T-helper 2 cell treated with Interferon-gamma antibody and Interleukin-4, amounts not matched to agents 5 μg/mL and 100 μg/mL, for 36 hours (primary cell): ENCODE data around the gene VEPH1.

ENCODE experiments used
- DNase-seq: peaks from one replicate; pipeline ENCODE4 v3.0.0; 2021; ENCODE audit warnings: low spot score
- H3K27ac Mint-ChIP-seq: one replicate; pipeline ENCODE4 v1.8.0; 2021; ENCODE audit warnings: mild to moderate bottlenecking, mixed read lengths
- H3K27me3 Mint-ChIP-seq: one replicate; pipeline ENCODE4 v1.8.0; 2021; ENCODE audit warnings: low read depth, mixed read lengths
- H3K36me3 Mint-ChIP-seq: one replicate; pipeline ENCODE4 v1.8.0; 2021; ENCODE audit warnings: low read depth, mixed read lengths
- H3K4me1 Mint-ChIP-seq: one replicate; pipeline ENCODE4 v1.8.0; 2021; ENCODE audit warnings: low read depth, mixed read lengths
- H3K4me3 Mint-ChIP-seq: one replicate; pipeline ENCODE4 v1.8.0; 2022; ENCODE audit warnings: mild to moderate bottlenecking, moderate library complexity, mixed read lengths
- H3K9me3 Mint-ChIP-seq: one replicate; pipeline ENCODE4 v1.8.0; 2021; ENCODE audit warnings: mixed read lengths

Gene VEPH1

DNA sequence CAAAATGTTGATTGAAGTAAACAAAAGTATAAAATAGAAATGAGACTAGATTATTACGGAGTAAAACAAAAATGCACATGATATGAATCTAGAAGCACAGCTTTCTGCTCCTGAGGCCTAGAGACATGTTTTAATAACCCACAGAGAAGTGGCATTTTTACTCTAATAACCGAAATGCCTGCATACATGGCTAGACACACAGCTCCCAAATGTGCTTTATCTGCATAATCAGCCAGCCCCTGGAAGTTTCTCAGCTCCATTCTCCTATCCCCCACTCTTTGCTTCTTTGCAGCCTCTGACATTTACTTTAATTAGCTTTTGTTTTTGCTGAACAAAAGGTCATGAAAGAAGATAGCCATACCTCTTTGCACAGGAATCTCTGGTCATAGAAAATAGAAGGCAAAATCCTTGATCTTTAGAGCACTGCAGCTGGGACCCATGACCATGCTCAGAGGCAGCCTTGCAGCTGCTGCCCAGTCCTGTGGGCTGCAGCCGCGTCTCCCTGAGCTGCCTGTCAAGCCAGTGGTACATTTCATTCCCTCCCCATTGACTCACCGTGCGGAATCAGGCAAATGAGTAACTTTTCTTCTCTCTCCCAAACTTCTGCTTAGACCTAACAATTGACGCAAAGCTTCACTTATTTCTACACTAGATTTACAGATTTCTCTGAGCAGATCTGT, at the start of gene VEPH1:
TSS of gene VEPH1 (minus strand) at position 501 of the 680 bp plus-strand sequence. CDS start 8,067 bp downstream, outside the sequence.
- peaks cover 26% of the 10 kb centered on the region for H3K27me3 Mint-ChIP-seq
- H3K9me3 Mint-ChIP-seq = no peaks in the 10 kb centered on the region
- no peak within 1 kb of the TSS for H3K4me3 Mint-ChIP-seq
- DNase-seq = no peak
- H3K27ac Mint-ChIP-seq = no peak within 1 kb of the TSS
- no peaks in the 10 kb centered on the region for H3K36me3 Mint-ChIP-seq
- H3K4me1 Mint-ChIP-seq = peaks cover 2% of the 10 kb centered on the region

DNA sequence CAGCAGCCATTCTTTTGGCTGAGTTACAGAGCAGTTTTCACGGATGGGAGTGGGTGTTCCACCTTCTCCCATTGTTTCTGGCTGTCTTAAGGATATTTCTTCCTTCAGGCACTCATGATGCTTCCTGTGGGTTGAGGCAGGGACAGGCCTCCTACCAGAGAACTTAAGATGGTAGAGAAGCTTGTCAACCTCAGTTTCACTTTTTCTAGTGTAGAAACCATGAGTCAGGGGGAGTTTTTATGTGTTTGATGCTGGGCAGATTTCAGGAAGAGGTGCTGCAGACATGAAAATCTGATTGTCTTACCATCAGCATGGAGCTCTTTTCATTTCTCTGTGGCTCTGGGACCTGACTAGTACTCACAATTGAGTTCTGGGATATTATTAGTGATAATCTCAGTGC, 48.7 kb upstream of the VEPH1 start:
- Mint-ChIP-seq H3K9me3 (peaks cover 15% of the 10 kb centered on the region), H3K27me3 (peaks cover 6% of the 10 kb centered on the region), H3K4me3 (no peak overlapping the region), H3K27ac (no peak overlapping the region), H3K36me3 (no peaks in the 10 kb centered on the region), H3K4me1 (peaks cover 4% of the 10 kb centered on the region)
- DNase-seq = no peak

DNA sequence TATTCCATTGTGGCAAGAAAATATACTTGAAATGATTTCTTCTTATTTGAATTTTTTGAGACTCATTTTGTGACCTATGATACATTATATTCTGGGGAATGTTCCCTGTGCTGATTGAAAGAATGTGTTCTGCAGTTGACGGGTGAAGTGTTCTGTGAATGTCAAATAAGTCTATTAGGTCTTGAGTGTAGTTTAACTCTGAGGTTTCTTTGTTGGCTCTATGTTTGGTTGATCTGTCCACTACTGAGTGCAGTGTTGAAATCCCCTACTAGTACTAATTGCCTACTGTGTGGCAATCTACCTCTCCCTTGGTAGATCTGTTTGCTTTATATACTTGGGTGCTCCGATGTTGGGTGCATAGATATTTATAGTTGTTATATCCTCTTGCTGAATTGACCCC, 46.3 kb upstream of the VEPH1 start:
- H3K9me3 Mint-ChIP-seq = peaks cover 15% of the 10 kb centered on the region
- peaks cover 4% of the 10 kb centered on the region for H3K27me3 Mint-ChIP-seq
- H3K4me3 Mint-ChIP-seq = no peak overlapping the region
- H3K27ac Mint-ChIP-seq = no peak overlapping the region
- no peak for DNase-seq
- peaks cover 4% of the 10 kb centered on the region for H3K4me1 Mint-ChIP-seq
- no peaks in the 10 kb centered on the region for H3K36me3 Mint-ChIP-seq

DNA sequence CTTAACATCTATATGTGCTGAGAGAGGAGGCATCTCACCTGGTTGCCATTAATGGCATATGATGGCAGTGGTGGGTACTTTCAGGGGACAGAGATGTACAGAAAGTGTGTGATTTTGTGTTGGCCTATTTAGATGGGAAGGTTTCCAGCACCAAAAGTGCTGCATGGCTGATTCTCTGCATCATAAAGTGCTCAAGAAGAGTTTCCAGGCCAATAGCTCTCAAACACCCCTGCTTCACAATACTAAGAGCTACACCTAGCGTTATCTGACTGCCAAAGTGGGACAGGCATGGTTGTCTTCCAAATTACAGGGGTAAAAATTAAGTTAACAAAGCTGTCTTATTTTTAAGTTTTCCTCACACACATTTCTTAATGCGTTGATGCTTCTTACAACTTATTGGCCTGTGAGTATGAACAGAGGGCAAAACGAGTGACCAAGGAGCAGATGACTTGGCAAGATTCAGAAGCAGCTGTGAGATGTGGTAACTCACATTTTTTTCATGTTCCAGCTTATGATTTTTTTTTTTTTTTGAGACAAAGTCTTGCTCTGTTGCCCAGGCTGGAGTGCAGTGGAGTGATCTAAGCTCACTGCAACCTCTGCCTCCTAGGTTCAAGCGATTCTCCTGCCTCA, 41.4 kb upstream of the VEPH1 start:
- H3K4me3 Mint-ChIP-seq = no peak overlapping the region
- DNase-seq = no peak
- no peak overlapping the region for H3K27ac Mint-ChIP-seq
- no peaks in the 10 kb centered on the region for H3K4me1 Mint-ChIP-seq
- H3K9me3 Mint-ChIP-seq = peaks cover under 1% of the 10 kb centered on the region
- H3K36me3 Mint-ChIP-seq = no peaks in the 10 kb centered on the region
- H3K27me3 Mint-ChIP-seq = peaks cover 22% of the 10 kb centered on the region

DNA sequence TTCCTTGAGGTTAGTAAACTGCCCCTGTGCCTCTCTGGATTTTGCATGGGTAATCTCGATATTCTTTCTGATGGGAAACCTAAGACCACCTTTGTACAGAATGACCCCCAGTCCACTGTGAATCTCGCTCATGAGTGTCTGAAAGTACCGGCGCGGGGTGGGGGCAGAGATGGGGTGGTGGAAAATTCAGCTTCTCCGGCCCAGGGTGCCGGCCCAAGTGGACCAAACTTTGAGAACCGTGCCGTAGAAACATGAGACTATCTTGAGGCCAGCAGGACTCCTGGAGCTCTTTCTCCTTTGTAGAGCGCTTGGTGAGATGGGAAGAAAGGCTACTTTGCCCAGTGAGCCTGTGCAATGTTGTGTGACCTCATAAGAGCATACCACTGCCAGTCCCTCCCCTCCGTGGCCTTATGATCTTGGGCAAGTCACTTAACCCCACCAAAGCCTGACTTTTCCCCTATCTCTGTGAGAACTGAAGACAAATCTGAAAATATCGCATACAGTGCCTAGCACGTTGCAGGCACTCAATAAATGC, 40.4 kb upstream of the VEPH1 start:
- Mint-ChIP-seq H3K9me3 (no peaks in the 10 kb centered on the region), H3K36me3 (no peaks in the 10 kb centered on the region), H3K27me3 (peaks cover 22% of the 10 kb centered on the region), H3K4me1 (no peaks in the 10 kb centered on the region), H3K4me3 (no peak overlapping the region), H3K27ac (no peak overlapping the region)
- no peak for DNase-seq

DNA sequence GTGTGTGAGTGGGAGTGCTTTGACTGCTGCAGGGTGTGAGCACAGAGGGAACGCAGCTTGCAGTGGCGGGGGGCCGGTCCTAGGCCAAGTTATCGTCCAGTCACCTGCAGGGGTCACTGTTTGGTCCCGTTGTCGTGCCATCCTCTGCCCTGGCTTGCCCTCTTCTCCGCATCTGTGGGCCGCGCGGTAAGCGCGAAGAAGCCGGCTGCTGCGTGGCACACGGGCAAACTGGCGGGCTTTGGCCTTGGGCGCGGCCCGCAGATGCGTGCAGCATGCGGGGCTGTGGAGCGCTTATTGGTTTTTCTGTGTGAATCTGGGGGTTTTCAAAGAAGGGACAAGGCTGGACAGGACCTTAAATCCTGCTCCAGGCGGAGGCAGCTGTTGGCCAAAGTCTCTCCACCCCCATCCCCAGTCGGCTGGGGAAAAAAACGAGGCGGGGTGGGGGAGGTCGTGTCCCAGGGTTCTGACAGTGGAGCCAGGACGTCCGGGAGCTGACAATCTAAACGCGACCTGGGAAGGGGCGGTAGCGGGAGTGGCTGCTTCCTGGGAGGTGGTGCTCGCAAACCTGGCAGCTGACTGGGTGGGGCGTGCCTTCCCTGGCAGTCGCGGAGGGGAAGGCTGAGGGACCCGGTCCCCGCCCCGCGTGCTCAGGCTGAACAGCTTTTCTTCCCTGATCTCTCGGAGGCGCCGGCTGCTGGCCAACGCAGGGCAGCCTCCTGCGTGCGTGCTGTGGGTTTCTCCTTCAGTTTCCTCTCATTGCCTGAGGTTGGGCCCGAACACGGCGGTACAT, 39.7 kb upstream of the VEPH1 start:
- Mint-ChIP-seq H3K4me1 (no peaks in the 10 kb centered on the region), H3K9me3 (no peaks in the 10 kb centered on the region), H3K27me3 (peaks cover 22% of the 10 kb centered on the region), H3K27ac (no peak overlapping the region), H3K36me3 (no peaks in the 10 kb centered on the region), H3K4me3 (no peak overlapping the region)
- DNase-seq = no peak

DNA sequence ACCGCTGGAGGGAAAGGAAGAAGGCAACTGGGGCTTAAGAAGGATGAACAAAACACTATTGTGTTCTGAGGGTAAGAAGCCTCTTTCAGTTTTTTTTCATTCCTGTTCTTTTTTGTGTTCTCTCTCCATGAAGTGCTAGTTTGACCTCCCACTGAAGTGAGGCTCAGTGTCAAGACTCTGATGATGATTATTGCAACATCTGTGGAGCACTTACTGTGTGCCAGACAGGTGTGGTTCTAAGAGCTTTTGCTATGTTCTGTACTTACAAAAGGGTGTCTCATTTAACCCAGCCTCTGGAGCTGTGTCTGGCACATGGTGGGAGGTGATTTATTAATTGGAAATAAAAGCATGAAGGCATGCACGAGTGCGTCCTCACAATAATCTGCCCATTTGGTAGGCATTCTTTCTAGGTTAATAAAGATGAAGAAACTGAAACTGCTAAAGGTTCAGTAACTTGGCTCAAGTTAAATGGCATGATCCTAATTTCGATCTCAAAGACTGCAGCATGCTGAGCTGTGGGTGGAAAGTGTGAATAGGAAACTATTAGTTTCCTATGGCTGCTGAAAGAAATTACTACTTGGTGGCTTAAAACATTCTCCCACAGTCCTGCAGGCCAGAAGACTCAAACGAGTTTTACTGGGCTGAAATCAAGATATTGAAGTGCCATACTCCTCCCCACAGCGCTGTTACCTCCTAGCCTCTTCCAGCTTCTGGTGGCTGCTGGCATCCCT, 38.5 kb upstream of the VEPH1 start:
- H3K27ac Mint-ChIP-seq = no peak overlapping the region
- no peak overlapping the region for H3K4me3 Mint-ChIP-seq
- H3K4me1 Mint-ChIP-seq = no peaks in the 10 kb centered on the region
- peaks cover 24% of the 10 kb centered on the region for H3K27me3 Mint-ChIP-seq
- no peaks in the 10 kb centered on the region for H3K9me3 Mint-ChIP-seq
- no peak for DNase-seq
- H3K36me3 Mint-ChIP-seq = no peaks in the 10 kb centered on the region

DNA sequence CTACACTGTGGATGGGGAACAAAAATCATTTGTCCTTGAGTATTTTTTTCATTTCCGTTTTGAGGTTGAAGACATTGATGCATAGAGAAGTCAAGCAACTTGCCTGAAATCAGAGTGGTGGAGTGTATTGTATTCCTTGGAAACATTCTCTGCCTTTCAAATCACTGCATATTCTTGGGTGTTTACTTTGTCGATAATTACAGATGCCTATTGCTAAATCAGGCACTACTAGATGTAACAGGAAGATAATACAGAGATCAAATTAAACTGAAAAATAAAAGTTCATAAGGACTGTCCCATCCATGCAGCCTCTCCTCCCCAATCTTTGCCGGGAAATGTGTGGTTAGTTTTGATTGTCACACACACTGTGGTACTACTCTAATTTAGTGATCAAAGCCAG, 37.4 kb upstream of the VEPH1 start:
- Mint-ChIP-seq H3K27me3 (peaks cover 20% of the 10 kb centered on the region), H3K4me3 (no peak overlapping the region), H3K36me3 (no peaks in the 10 kb centered on the region), H3K4me1 (no peaks in the 10 kb centered on the region), H3K27ac (no peak overlapping the region), H3K9me3 (no peaks in the 10 kb centered on the region)
- no peak for DNase-seq

DNA sequence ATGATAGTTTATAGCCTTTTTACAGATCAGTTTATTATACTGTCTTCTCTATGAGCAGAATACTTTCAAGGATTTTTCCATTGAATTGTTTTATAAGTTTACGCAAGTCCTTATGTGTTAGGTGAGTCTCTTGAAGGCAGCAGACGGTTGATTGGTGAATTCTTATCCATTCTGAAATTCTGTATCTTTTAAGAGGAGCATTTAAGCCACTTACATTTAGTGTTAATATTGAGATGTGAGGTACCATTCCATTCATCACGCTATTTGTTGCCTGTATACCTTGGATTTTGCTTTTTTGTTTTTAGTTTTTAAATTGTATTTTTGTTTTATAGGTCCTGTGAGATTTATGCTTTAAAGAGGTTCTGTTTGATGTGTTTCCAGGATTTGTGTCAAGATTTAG, 32.5 kb upstream of the VEPH1 start:
- Mint-ChIP-seq H3K4me1 (no peaks in the 10 kb centered on the region), H3K36me3 (no peaks in the 10 kb centered on the region)

DNA sequence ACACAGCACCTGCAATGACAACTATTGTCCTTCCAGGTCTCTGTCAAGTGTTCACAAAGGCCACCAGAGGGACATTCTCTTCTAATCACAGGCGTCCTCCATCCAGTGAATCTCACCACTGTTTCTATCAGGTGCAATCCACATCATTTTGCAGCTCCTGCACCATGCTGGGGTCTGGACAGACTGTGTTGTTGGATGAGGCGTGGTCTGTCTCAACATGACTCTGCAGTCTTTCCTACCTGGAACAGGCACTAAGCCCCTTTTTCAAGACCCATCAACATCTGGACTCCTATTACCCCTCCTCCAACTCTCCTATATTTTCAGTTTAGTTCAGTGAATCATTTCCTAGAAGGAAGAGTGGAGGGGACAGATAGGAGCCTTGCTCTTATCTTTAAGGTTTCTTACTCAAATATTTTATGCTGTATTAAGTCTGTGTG, 31.5 kb upstream of the VEPH1 start:
- no peak overlapping the region for H3K4me3 Mint-ChIP-seq
- no peak for DNase-seq
- no peaks in the 10 kb centered on the region for H3K9me3 Mint-ChIP-seq
- no peak overlapping the region for H3K27ac Mint-ChIP-seq
- no peaks in the 10 kb centered on the region for H3K36me3 Mint-ChIP-seq
- peaks cover 2% of the 10 kb centered on the region for H3K27me3 Mint-ChIP-seq
- H3K4me1 Mint-ChIP-seq = no peaks in the 10 kb centered on the region

More for the DNA sequence above, 32.5 kb upstream of the VEPH1 start:
- no peaks in the 10 kb centered on the region for H3K9me3 Mint-ChIP-seq
- H3K4me3 Mint-ChIP-seq = no peak overlapping the region
- no peak for DNase-seq
- peaks cover 3% of the 10 kb centered on the region for H3K27me3 Mint-ChIP-seq
- no peak overlapping the region for H3K27ac Mint-ChIP-seq

DNA sequence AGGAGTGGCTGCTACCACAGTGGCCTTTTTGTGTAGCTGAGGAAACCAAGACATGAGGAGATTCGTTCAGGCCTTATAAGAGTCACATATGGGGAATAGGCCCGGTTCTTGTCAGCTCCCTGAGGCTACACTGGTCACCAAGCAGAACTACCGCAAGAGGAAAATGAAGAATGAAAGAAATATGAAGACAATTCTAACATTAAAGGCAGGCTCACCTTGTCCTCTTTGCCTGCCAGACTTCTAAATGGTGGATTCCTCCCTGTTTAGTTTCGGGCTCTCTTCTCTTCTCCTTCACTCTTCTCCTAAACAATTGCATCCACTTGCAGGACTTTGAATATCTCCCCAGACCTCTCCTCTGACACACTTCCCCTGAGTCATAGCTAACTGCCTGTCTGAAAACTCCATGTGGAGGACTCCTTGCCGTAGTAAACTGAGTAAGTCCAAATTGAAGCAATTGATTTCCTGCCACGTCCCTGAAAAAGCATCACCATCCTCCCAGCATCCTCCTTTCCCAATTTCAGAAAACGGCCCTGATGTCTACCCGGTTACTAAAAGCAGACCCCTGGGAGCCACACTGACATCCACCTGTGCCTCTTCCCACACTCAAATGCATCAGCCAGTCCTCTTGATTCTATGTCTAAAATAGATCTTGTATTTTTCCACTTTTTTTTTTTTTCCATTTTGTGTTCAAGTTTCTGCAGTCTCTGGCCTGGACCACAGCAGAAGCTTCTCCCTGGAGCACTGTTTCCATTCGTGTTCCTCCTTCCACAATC, 30.3 kb upstream of the VEPH1 start:
- Mint-ChIP-seq H3K36me3 (no peaks in the 10 kb centered on the region), H3K9me3 (no peaks in the 10 kb centered on the region), H3K27me3 (peaks cover 2% of the 10 kb centered on the region), H3K4me1 (no peaks in the 10 kb centered on the region), H3K4me3 (no peak overlapping the region), H3K27ac (no peak overlapping the region)
- no peak for DNase-seq

DNA sequence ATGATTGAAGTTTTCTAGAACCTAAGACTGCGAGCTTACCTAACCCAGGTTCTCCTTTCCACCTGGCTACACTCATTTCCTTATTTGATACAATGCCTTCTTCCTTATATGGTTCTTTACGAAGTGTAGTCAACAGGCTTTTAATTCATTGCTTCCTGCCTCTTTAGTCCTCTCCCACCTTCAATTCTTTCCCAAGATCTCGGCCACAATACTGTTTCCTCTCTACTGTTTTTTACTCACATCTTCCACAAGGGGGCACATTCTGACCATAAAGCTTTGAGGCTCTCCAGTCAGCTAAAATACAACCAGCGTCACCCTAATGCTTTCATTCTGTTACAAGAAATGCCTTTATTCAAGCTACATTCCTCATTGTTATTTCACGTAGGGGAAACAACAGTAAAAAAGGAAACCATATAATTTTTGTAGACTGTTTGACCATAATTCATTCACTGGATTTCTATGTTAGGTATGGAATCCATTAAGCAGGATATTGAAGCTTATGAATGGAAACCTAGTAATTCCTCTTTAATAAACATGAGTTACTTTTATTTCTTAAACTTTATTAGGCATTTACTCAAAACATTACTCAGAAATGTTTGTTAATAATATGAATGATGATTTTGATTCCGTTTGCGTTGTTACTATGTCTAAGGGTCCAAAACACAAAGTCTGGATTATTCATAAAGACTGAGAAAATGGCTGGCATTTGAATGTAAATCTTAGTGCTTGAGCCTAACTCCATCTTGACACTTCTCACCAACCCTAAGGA, 29.5 kb upstream of the VEPH1 start:
- no peak for DNase-seq
- H3K4me3 Mint-ChIP-seq = no peak overlapping the region
- no peaks in the 10 kb centered on the region for H3K36me3 Mint-ChIP-seq
- H3K27ac Mint-ChIP-seq = no peak overlapping the region
- H3K4me1 Mint-ChIP-seq = no peaks in the 10 kb centered on the region
- H3K27me3 Mint-ChIP-seq = peaks cover 2% of the 10 kb centered on the region
- no peaks in the 10 kb centered on the region for H3K9me3 Mint-ChIP-seq
